Putamen (tissue), 1 donor: ENCODE measurements around the gene VKORC1.
A peak's percentile ranks its signal among the peaks of the same experiment; 100 is the strongest.

Experiments
- DNase-seq: peaks from one replicate; pipeline ENCODE4 v3.0.0-alpha.2; 2016; ENCODE audit warnings: low spot score

The VKORC1 gene

DNA sequence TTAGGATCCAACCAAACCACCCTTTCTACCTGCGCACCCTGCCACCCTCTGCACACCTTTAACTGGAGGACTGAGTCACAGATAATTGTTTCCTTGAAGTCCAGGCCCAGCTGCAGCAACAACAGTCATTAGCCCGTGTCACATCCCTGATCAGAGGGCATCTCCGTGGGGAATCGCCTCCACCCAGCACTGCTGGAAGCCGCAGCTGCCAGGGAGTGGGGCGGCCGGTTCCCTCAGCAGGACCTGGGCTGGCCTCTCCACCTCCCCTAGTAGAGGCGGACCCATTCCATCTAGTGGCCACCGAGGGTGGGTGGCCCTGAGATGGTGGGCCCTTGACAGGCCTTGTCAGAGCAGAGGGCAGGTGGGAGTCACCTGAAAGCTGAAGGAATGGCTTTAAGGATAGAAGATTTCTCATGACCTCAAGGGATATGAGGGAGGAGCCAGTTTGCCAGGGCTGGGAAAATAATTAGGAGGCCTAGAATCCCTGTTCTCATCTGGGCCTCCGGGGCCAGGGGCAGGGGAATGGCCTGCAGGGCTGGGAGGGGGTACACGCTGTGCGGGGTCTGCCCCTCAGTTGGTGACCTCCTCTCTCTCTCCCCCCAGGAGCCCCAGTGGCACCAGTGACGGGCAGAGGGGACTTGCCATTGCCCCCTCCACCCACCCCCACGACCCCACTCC, 12.1 kb downstream of the VKORC1 start:
- no peak for DNase-seq

DNA sequence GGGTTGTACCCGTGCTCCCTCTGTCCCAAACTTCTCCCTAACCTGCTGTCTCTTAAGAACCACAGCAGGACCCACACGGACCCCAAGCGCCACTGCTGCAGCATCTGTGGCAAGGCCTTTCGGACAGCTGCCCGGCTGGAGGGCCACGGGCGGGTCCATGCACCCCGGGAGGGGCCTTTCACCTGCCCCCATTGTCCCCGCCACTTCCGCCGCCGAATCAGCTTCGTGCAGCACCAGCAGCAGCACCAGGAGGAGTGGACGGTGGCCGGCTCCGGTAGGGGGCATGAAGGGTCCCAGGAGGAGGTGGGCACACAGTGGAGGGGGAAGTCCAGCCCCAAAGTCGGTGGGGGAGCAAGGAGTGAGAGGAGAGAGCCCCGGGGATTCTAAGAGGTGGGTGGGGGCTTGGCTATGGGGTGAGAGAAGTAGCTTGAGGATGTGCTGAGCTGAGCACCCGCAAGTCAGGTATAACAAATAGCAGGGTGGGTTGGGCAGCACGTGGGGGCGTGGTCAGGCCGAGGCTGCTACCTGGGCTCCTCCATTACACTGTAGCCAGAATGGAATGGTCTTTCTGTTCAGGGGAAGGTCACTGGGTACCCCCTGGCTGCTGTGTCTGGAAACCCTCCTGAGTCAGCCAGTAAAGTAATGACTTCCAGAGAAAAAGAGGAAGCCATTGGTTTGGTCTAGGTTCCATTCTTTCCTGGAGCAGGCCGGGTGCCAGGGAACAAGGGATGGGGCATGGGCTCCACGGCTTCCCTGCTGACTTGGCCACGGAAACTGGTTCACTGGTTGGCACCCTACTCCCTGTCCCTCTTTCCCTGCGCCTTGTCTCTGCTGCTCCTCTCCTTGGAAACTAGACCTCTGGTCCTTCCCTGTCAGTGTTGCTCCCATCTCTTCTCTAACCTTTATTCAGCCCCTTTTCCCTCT, 12.9 kb downstream of the VKORC1 start:
- no peak for DNase-seq

- no peak for DNase-seq
Measured at GRCh38 chr16:31080756-31081419, 13.7 kb downstream of the VKORC1 start.

DNA sequence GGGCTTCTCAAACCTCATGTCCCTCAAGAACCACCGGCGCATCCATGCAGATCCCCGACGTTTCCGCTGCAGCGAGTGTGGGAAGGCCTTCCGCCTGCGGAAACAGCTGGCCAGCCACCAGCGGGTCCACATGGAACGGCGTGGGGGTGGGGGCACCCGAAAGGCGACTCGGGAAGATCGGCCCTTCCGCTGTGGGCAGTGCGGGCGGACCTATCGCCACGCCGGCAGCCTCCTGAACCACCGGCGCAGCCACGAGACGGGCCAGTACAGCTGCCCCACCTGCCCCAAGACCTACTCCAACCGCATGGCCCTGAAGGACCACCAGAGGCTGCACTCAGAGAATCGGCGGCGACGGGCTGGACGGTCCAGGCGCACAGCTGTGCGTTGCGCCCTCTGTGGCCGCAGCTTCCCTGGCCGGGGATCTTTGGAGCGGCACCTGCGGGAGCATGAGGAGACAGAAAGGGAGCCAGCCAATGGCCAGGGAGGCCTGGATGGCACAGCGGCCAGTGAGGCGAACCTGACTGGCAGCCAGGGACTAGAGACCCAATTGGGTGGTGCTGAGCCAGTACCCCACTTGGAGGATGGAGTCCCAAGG, 14.5 kb downstream of the VKORC1 start:
- no peak for DNase-seq

DNA sequence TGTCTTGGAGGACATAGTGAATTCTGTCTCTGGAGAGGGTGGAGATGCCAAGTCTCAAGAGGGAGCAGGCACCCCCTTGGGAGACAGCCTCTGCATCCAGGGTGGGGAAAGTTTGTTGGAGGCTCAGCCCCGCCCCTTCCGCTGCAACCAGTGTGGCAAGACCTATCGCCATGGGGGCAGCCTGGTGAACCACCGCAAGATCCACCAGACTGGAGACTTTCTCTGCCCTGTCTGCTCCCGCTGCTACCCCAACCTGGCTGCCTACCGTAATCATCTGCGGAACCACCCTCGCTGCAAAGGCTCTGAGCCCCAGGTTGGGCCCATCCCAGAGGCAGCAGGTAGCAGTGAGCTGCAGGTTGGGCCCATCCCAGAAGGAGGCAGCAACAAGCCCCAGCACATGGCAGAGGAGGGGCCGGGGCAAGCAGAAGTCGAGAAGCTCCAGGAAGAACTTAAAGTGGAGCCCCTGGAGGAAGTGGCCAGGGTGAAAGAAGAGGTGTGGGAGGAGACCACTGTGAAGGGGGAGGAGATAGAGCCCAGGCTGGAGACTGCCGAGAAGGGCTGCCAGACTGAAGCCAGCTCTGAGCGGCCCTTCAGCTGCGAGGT, 15.2 kb downstream of the VKORC1 start:
- DNase-seq, result no peak

GRCh38 chr16:31078597-31079341, 15.8 kb downstream of the VKORC1 start:
- no peak for DNase-seq

GRCh38 chr16:31077592-31078396, 16.8 kb downstream of the VKORC1 start:
- no peak for DNase-seq

- DNase-seq, result no peak
Measured at GRCh38 chr16:31077024-31077423, 17.6 kb downstream of the VKORC1 start.

DNA sequence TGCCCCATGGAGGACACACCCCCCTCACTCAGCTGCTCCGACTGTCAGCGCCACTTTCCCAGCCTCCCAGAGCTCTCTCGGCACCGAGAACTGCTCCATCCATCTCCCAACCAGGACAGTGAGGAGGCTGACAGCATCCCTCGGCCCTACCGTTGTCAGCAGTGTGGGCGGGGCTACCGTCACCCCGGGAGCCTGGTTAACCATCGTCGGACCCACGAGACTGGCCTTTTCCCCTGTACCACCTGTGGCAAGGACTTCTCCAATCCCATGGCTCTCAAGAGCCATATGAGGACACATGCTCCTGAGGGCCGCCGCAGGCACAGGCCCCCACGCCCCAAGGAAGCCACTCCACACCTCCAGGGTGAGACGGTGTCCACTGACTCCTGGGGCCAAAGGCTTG, 18.3 kb downstream of the VKORC1 start:
- DNase-seq, result no peak

DNA sequence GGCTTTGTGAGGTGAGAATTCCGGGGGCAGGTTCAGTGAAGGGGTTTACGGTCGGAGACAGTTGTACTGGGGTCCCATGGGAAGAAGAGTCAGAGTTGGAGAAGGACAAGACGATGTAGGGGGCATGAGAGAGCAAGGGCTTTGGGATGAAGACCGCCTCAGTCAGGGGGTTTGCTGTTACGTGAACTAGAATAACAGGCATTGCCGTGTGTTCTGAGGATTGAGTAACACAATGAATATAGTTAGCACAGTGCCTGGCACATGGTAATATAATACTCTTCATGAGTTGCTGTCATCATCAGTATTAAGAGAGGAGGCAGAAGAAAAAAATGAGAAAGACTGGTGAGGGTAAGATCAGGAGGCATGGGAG, 19.8 kb downstream of the VKORC1 start:
- no peak for DNase-seq

GRCh38 chr16:31073970-31074813, 20.4 kb downstream of the VKORC1 start, which contains the start of the genes ZNF646 and ZNF668:
Gene ZNF646, plus strand, starts transcription at chr16:31074422. Its CDS starts 1,903 bp downstream, at chr16:31076325.
Gene ZNF668, minus strand, starts transcription at chr16:31074240. Its CDS starts 9,781 bp downstream, at chr16:31064459.
- peak; percentile 100 for DNase-seq

DNA sequence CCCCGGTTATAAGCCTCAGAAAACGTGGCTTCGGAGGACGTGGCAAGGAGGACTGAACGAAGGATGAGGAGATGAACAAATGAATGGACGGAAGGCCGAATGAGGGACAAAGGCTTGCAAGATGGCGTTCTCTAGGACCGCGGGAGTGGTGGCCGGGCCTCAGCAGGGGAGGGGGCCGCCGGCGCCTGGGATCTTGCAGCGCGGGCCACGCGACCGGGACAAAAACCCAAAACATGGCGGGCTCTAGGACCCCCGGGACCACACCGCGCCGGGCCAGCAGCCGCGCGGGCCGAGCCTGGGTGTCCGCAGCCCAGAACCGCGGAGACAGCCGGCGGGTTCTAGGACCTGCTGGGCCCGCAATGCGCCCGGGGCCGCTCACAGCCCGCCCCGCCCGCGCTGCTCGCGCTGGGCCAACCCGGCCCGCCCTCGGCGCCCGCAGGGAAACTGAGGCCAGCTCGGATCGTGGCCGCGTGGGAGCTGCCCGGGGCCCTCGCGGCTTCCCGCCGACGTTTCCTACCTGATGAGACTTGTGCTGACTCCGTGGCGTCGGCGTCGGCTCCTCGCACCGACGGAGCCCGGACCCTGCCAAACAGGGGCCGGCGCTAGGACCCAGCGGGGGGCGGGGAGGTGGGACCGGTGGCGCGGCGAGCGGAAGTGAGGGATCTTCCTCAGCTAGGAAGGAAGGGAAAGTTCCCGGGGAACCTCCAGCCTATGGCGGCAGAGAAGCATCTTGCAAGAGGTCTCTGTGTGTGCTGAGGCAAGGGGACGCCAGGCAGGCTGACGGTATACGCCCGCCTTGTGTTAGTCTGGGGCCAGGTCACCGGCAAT, 21.2 kb downstream of the VKORC1 start:
- DNase-seq, result peak; percentile 90

DNA sequence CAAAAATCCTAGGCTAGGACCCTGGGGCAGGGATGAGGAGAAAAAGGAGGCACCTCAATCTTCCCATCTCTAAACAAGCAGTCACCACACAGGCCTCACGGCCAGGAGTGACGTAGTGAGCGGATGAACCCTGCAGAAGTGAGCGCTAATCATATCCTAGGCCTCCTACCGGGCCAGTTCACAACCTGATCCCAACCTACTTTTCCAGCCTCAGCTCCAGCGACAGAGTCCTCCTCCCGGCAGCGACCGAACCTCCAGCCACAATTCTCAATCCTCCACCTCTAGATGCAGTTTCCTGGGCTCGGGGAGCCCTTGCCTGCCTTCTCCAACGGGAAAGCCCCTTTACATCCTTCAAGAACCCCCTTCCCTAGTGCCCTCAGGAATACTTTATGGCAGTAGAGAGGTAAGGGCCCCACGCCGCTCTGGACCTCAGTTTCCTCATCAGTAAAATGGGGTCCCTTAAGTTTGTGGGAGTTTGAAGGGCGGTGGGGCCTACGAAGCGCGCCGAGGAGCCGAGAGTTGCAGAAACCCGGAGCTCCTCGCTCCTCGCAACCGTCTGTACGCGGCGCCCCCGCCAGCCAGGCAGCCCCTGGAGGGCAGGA, 22.0 kb downstream of the VKORC1 start:
- DNase-seq, result no peak

GRCh38 chr16:31071861-31072260, 22.7 kb downstream of the VKORC1 start:
- DNase-seq, result no peak

DNA sequence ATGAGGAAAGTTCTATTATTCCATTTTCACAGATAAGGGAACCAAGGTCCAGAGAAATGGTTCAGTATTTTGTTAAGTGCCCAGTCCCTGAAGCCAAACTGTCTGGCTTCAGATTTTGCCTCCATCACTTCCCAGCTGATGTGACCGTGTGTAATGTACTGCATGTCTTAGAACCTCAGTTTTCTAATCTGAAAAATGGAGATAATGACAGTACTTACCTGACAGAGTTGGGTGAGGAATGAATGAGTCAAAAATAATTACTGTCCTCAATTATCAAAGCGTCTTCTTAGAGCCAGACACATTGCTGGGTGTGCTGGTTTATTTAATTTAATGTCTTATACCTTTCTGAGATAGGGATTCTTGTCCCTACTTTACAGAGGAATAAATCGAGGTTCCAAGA, 27.3 kb downstream of the VKORC1 start:
- DNase-seq, result no peak

GRCh38 chr16:31064882-31065461, 29.6 kb downstream of the VKORC1 start:
- DNase-seq, result no peak

GRCh38 chr16:31063843-31064611, 30.6 kb downstream of the VKORC1 start:
- no peak for DNase-seq
